Spleen (tissue), 11 donors: ENCODE results near the gene STARD7. TPM values are rescaled to one million over a fixed set of nuclear protein-coding genes. Genes with fewer than 3 reads are reported as not detected.

Experiments used
- DNase-seq: peaks from one replicate; pipeline ENCODE4 v3.0.0-alpha.2; 2020
- H3K27ac ChIP-seq, 8 donors: fragments of 200-600 bp; sonication (generic) in 7 of 8; 1 replicate in 4 of 8; 2 replicates in 4 of 8; pipeline versions ENCODE4 v1.5.0 to v1.8.0; 2016 to 2021; ENCODE audit warnings: inconsistent platforms in 4 of 8, mild to moderate bottlenecking in 4 of 8, moderate library complexity in 1 of 8
- H3K27me3 ChIP-seq, 7 donors: fragments of 200-600 bp; sonication (generic) in 6 of 7; replicated peaks in 1 of 7; 1 replicate in 4 of 7; 2 replicates in 3 of 7; pipeline versions ENCODE4 v1.5.0 to v1.8.0; 2016 to 2021; ENCODE audit warnings: inconsistent platforms in 3 of 7, mild to moderate bottlenecking in 1 of 7
- H3K36me3 ChIP-seq, 6 donors: fragments of 200-600 bp; sonication (generic) in 5 of 6; 1 replicate in 4 of 6; 2 replicates in 2 of 6; pipeline versions ENCODE4 v1.5.0 to v1.8.0; 2016 to 2021; ENCODE audit warnings: inconsistent platforms in 2 of 6
- H3K4me1 ChIP-seq, 6 donors: fragments of 200-600 bp; sonication (generic) in 5 of 6; 1 replicate in 3 of 6; 2 replicates in 3 of 6; pipeline versions ENCODE4 v1.5.0 to v1.8.0; 2016 to 2021; ENCODE audit warnings: inconsistent platforms in 3 of 6
- H3K4me3 ChIP-seq, 8 donors: fragments of 200-600 bp; sonication (generic) in 7 of 8; 1 replicate in 4 of 8; 2 replicates in 4 of 8; pipeline versions ENCODE4 v1.5.0 to v1.8.0; 2016 to 2021; ENCODE audit warnings: inconsistent platforms in 4 of 8, mild to moderate bottlenecking in 4 of 8, moderate library complexity in 2 of 8
- H3K9me3 ChIP-seq, 8 donors: fragments of 200-600 bp; sonication (generic) in 7 of 8; 1 replicate in 4 of 8; 2 replicates in 4 of 8; pipeline versions ENCODE4 v1.5.0 to v1.8.0; 2016 to 2021; ENCODE audit warnings: inconsistent platforms in 4 of 8
- POLR2A ChIP-seq, 3 donors: fragments of 450-650 bp; IDR thresholded peaks; one replicate each; pipeline ENCODE4 v1.5.1; 2017; ENCODE audit warnings: antibody characterized with exemption in 3 of 3, mild to moderate bottlenecking in 1 of 3
- POLR2AphosphoS5 ChIP-seq, 3 donors: sonication (generic); formaldehyde crosslinking; IDR thresholded peaks; one replicate each; pipeline ENCODE4 v1.5.1; 2017; ENCODE audit warnings: antibody characterized with exemption in 3 of 3
- WGBS, 5 donors: extraction: QIAGEN DNeasy Blood & Tissue Kit in 3 of 5; methylation state at CpG; one replicate each; pipeline versions ENCODE4 v1.1.5 to v1.1.7; 2013 to 2018; 5-methylcytosine and 5-hydroxymethylcytosine counted together
- intact Hi-C: fragments of 100-400 bp; cut with DNase I; formaldehyde crosslinking; loops from one replicate; pipeline ENCODE4 v1.15.0; 2023; ENCODE audit warnings: low total_unique reads
- polyA plus RNA-seq, 3 donors: library from polyadenylated mRNA; stranded (reverse); fragments of 200-250 nt; gene quantifications; one replicate each; pipeline ENCODE4 v1.2.1, GENCODE V29; 2013
- total RNA-seq, 7 donors: library from RNA; depleted of rRNA in 3 of 7; stranded (reverse); fragments of >200 nt in 3 of 7; fragmentation: NEBNext Ultra II Directional in 4 of 7; extraction: Animal tissue kit (Norgen Biotek cat#: 25700) in 4 of 7; gene quantifications; one replicate each; pipeline versions ENCODE4 v1.1.0 to v1.2.1, GENCODE V29; 2016 to 2021
- TF ChIP-seq, protein P1 (sequence below), 11 experiments: fragments of 200-600 bp in 7 of 11; fragments of 450-650 bp in 4 of 11; sonication (generic) in 4 of 11; IDR thresholded peaks in 8 of 11; conservative IDR thresholded peaks in 3 of 11; 1 replicate in 7 of 11; 2 replicates in 4 of 11; pipeline versions ENCODE4 v1.4.0 to v1.8.0; 2016 to 2021; ENCODE audit warnings: antibody characterized with exemption in 11 of 11, inconsistent platforms in 4 of 11, mild to moderate bottlenecking in 1 of 11
- donor health status: healthy with polysubstance abuse.
- donor health status: DM: no; HTN: no; CAD: no; lungs with moderate emphysema.
- donor health status: DM: no; HTN: no; CAD: no.
- donor health status: Bipolar disorder and iron deficiency.
- donor health status: healthy.
- donor health status: DM: no; HTN: no; CAD: no.
- donor health status: DM: yes; HTN: yes; CAD: no.

The STARD7 gene
- total and polyA plus RNA-seq, 10 donors: 45.1 to 174 (median 108) TPM

DNA sequence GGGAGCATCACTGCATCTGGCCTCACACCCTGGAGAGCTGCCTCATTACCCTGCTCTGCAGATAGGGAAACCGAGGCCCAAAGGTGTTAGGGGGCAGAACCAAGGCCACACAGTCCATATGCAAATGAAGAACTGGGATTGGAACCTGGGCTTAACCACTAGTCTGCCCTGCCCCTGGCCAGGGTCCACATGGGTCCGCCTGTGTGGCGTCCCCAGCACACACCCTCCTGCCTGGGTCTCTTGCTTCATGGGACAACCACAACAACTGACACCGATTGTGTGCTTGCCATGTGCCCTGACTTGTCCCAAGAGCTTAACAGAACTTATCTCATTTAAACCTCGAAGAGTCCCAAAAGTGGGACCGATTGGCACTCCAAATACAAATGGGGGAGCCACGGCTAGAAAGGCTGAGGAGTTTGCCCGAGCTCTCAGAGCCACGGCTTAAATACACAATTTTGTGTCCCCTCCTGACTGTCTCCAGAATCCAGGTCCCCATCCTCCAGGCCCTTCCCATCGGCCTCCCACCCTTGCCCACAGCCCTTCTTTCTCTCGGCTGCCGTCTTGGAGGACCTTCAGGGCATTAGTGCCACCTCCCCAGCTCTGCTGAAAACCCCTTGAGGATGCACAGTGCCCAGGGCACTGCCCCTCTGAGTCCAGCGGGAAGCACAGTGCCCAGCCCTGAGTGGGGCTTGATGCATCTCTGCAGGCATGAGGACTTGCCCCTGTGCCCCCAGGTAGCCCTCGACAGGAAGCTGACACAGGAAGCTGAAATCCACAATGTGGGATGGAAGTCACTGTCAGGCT is 57.6 kb downstream of the STARD7 start:
- 87 to 93% (median 89%) methylated on average over 10 to 14 of the region's 14 CpGs for WGBS, 5 donors
- TF ChIP-seq POLR2A (IDR thresholded peaks at IDR 0.05) (no peak), POLR2AphosphoS5 (IDR thresholded peaks at IDR 0.05) (no peak)
- TF ChIP-seq, protein P1, sequence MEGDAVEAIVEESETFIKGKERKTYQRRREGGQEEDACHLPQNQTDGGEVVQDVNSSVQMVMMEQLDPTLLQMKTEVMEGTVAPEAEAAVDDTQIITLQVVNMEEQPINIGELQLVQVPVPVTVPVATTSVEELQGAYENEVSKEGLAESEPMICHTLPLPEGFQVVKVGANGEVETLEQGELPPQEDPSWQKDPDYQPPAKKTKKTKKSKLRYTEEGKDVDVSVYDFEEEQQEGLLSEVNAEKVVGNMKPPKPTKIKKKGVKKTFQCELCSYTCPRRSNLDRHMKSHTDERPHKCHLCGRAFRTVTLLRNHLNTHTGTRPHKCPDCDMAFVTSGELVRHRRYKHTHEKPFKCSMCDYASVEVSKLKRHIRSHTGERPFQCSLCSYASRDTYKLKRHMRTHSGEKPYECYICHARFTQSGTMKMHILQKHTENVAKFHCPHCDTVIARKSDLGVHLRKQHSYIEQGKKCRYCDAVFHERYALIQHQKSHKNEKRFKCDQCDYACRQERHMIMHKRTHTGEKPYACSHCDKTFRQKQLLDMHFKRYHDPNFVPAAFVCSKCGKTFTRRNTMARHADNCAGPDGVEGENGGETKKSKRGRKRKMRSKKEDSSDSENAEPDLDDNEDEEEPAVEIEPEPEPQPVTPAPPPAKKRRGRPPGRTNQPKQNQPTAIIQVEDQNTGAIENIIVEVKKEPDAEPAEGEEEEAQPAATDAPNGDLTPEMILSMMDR (IDR thresholded peaks at IDR 0.05 in 8 of 11, conservative IDR thresholded peaks at IDR 0.05 in 3 of 11): no peak

DNA sequence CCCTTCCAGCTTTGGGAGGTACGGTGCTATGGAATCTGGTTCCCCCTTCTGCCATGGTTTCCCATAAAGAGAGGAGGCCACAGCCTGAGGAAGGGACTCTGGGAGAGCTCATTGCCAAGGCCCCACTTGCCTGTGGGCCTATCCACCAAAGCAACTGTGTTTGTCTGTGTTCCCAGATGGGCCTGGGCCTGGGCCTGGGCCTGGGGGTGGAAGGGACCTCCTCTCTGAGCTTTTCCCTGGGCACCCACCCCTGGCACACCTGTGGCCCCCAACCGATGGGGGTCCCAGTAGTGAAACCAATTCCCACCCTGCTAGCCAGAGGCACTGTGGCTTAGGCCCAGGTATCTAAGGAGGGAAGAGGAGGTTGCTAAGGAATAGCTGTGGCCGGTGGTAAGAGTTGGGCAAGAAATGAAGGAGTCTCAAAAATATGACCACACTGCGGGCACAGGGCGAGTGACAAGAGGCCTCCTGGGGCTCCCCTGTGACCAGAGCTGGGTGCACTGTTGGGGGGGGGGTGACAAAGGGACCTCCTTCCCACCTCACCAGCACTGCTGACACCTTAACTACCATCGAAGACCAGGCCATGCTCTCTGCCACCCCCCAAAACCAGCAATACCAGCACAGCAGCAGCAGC is 58.5 kb downstream of the STARD7 start:
- Histone ChIP-seq H3K36me3 (no peaks in the 10 kb centered on the region), H3K4me3 (no peak overlapping the region), H3K4me1 (peaks cover 25 to 69% (median 46%) of the 10 kb centered on the region in 6 donors), H3K27me3 (no peaks in the 10 kb centered on the region), H3K9me3 (no peaks in the 10 kb centered on the region), H3K27ac (peak overlapping the region in 1 of 8 donors; percentile 30)
- peak; percentile 75 for DNase-seq
- intact Hi-C loops: no loop called here
- TF ChIP-seq, protein P1 (IDR thresholded peaks at IDR 0.05 in 8 of 11, conservative IDR thresholded peaks at IDR 0.05 in 3 of 11): no peak
- TF ChIP-seq POLR2AphosphoS5 (IDR thresholded peaks at IDR 0.05): no peak
- TF ChIP-seq POLR2A (IDR thresholded peaks at IDR 0.05): no peak
- WGBS, 5 donors: 75 to 92% (median 85%) methylated on average over 6 of the region's 6 CpGs

More for the DNA sequence above, 57.6 kb downstream of the STARD7 start:
- Histone ChIP-seq H3K9me3 (no peaks in the 10 kb centered on the region), H3K27ac (peak overlapping the region in 3 of 8 donors; percentile 30 to 51 (median 48)), H3K36me3 (no peaks in the 10 kb centered on the region), H3K4me3 (no peak overlapping the region), H3K4me1 (peaks cover 23 to 67% (median 43%) of the 10 kb centered on the region in 6 donors), H3K27me3 (no peaks in the 10 kb centered on the region)
- peak; percentile 71 for DNase-seq
- intact Hi-C loops: no loop called here

DNA sequence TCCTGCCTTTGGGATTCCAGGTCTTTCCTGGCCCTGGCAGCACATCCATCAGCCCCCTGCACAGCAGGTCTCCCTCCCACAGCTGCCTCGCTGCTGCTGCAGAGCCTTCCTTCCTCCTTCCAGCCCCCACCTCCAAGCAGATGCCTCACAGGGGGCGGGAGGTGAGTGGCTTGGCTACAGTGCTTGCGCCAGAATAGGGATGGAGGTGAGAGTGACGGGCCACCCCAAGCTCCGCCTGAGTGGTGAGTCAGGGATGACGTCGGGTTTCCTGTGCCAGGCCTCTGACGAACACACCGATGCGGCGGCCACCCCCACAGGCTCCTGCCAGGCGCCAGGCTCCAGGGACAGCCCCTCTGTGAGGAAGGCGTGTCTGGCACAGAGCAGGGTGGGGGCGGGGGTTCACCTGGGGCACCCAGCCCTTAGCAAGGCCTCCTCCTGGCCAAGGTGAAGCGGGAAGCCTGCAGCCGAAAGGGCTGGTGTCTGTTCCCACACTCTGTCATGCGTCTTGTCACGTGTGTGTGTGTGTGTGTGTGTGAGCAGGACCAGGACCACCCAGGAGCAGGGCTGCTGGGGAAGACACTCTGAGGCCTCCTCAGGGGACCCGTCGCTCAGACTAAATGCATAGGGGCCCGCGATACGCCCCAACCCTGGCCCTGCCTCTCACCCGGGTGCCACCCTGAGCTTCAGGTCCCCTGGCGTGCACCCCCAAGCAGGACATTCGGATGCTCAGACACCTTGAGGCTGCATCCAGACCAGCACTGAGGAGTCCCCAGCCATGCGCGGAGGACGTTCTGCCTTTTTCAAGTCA is 60.0 kb downstream of the STARD7 start:
- H3K4me3 ChIP-seq: peak overlapping the region in 1 of 8 donors; percentile 52
- H3K9me3 ChIP-seq: no peaks in the 10 kb centered on the region
- TF ChIP-seq, protein P1 (IDR thresholded peaks at IDR 0.05 in 8 of 11, conservative IDR thresholded peaks at IDR 0.05 in 3 of 11): no peak
- TF ChIP-seq POLR2A (IDR thresholded peaks at IDR 0.05) (peak in 1 of 3 donors; percentile 55), POLR2AphosphoS5 (IDR thresholded peaks at IDR 0.05) (peak; percentile 90 to 98 (median 92))
- DNase-seq: peak; percentile 97
- peaks cover 27 to 82% (median 59%) of the 10 kb centered on the region in 6 donors for H3K4me1 ChIP-seq
- WGBS, 5 donors: 38 to 58% (median 44%) methylated on average over 9 to 29 of the region's 29 CpGs
- H3K36me3 ChIP-seq: peaks cover 0 to 8% (median 0%) of the 10 kb centered on the region in 6 donors
- H3K27ac ChIP-seq: peak overlapping the region; percentile 59 to 95 (median 86)
- intact Hi-C loops: no loop called here
- no peaks in the 10 kb centered on the region for H3K27me3 ChIP-seq
